Left kidney (tissue), 2 donors: ENCODE data around the gene BICDL1. TPM values are rescaled to one million over a fixed set of nuclear protein-coding genes. Genes with fewer than 3 reads are reported as not detected.
A peak's percentile ranks its signal among the peaks of the same experiment; 100 is the strongest.

ENCODE experiments used
- DNase-seq: peaks from one replicate; pipeline ENCODE4 v3.0.0-alpha.2; 2013
- polyA plus RNA-seq: library from polyadenylated mRNA; unstranded; fragments of 120-200 nt; gene quantifications from one replicate; pipeline ENCODE4 v1.2.1, GENCODE V29; 2013; ENCODE audit not compliant: insufficient read length

Gene BICDL1
- polyA plus RNA-seq, 1 donor: 37.8 TPM

DNA sequence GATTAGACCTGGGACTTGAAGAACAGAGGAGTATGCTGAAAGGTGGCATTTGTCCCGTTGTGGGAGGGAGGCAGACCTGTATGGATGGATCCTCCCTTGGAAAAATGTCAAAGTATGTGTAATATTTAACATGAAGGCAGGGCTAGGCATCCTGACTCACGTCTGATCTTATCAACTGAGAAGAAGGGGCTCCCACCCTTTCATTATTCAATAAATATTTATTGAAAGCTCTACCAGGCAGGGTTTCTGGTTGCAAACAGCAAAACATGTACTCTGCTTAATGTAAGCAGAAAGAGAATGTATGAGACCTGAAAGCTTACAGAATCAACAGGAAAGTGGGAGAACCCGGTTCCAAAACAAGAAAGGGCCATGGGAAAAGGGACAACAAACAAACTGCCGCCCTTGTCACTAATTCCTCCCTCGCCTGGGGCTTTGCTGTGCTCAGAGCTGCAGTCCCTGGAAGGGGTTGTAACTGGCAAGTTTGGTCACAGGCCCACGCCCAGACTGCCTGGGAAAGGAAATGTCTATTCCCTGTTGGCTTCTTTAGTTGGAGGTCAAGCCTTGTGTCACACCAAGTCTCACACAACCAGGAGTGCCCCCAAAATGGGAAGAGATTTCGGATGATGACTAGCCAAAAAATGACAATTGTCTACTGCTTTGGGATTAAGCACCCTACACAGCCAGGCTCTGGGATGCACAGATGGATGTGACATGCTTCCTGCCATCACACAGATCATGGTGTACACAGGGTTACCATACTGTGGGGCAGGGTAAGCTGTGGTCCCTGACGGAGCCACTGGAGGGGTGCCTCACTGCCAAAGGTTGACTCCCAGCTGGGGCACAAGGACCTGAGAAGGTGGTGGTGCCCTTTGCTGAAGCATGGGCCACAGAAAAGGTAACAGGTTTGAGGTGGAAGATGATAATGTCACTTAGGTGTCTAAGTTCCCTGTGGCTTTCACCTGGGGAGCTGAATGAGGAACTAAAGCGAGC, 90.7 kb downstream of the BICDL1 start:
- DNase-seq: no peak

DNA sequence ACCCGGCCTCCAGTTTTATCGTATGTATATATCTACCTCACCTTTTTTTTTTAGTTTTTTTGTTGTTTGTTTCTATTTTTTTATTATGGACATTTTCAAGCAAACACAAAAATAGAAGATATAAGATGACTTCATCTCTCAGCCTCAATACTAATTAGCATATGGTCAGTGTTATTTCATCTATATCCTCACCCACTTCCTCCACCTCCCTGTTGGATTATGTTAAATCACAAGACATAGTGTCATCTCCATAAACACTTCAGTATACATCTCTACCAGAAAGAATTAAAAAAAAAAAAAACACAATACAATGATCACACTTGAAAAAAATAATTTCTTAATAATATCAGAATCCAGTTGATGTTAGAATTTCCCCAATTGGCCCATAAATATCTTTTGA, 92.6 kb downstream of the BICDL1 start:
- DNase-seq: no peak

- no peak for DNase-seq
Measured at GRCh38 chr12:120085920-120086645, 97.0 kb downstream of the BICDL1 start.

- DNase-seq: peak; percentile 97
Measured at GRCh38 chr12:120086801-120087621, 98.0 kb downstream of the BICDL1 start.

GRCh38 chr12:120089105-120089504, 100.1 kb downstream of the BICDL1 start:
- no peak for DNase-seq

GRCh38 chr12:120089796-120090195, 100.8 kb downstream of the BICDL1 start:
- no peak for DNase-seq

DNA sequence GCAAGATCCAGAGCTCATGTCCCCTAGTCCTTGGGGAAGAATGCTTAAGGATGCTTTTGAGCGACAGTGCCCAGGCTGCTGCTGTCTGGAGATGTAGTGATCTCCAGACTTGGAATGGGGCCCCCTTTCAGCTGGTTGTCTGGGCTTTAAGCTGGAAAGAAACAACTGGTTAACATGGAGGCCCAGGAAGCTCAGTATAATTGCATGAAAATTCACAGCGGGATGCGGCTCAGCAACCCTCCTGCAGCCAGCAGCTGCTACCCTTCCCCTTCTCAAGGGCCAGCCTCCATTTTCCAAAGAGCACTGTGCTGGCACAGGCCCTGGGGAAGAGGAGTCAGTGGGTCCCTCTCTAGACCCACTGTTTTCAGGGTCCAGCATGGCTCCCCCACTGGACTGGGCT, 101.2 kb downstream of the BICDL1 start:
- no peak for DNase-seq

GRCh38 chr12:120090626-120091295, 101.7 kb downstream of the BICDL1 start:
- no peak for DNase-seq

DNA sequence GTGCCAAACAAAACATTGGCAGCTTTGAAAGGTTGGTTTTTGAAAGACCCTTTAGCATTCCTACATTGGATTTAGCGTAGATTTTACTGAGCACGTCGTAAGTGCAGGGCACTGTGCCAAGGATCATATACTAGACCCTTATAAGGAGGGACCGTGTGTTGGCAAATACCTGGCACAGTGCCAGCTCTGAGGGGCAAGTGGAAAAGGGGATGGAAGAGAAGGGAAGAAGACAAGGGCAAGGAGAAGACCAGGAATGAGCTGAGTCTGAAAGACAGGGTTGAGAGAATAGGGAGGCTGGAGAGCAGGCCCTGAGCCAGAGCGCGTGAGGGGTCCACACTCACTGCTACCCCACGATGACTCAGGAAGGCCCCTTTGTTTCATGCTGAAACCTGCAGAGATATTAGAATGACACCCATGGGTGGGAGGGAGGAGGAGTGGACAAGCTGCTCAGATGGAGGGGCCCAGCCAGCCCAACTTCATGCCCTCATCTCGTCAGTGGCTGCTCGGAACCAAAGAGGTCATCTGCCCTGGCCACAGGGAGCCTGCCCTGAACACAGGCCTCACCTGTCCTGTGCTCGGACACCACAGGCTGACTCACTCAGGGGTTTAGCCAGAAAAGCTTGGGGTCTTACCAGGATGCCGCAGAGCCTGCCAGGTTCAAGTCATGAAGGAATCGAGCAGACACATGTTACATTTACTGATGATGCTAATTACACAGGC, 102.5 kb downstream of the BICDL1 start:
- no peak for DNase-seq

GRCh38 chr12:120092551-120093335, 103.7 kb downstream of the BICDL1 start:
- DNase-seq: no peak

- no peak for DNase-seq
Measured at GRCh38 chr12:120093336-120093591, 104.2 kb downstream of the BICDL1 start.

- no peak for DNase-seq
Measured at GRCh38 chr12:120093592-120094355, 104.7 kb downstream of the BICDL1 start.

DNA sequence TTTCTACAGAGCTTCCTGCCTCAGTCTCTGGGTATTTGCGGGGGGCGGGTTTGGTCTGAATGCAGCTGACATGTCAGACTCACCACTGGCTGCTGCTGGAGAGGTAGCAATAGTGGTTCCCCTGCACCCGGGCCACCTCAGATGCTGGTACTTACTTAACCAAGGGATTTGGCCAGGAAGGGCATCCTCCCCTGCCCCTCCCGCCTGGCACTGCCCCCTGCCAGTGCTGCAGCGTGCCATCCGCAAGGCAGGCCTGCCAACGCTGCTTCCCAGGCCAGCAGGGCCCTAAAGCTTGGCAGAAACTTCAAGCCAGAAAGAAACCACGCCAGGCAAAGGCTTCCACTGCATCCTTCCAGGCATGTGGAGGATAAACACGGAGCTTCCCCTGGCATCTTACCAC, 105.4 kb downstream of the BICDL1 start:
- DNase-seq: no peak

DNA sequence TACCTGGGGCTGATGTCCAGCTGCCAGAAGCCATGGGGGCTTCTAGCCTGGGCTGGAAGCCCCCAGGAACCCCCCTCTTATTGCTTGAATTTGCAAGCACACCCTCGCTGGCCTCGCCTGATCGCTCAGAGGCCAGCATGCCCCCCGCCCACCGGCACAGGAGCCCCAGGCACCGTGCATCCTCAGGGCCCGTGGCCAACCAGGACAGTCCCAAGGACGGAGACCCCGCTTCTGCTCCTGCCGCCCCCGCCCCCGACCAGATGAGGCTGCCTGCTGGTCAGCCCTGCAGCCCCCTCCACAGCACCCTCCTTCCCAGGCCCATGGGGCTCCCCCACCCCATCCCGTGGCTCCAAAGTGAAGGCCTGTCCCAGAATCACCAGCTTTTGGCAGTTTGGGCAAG, 106.3 kb downstream of the BICDL1 start:
- DNase-seq: no peak

GRCh38 chr12:120095736-120096135, 106.7 kb downstream of the BICDL1 start:
- DNase-seq: no peak

- DNase-seq: no peak
Measured at GRCh38 chr12:120096671-120097202, 107.7 kb downstream of the BICDL1 start.

- no peak for DNase-seq
Measured at GRCh38 chr12:120098756-120099470, 109.9 kb downstream of the BICDL1 start.

GRCh38 chr12:120099738-120100137, 110.7 kb downstream of the BICDL1 start:
- DNase-seq: no peak

GRCh38 chr12:120100630-120101029, 111.6 kb downstream of the BICDL1 start:
- DNase-seq: no peak
